ENCODE measurements around the gene LYSET.
"Not testable (repeated sequence)": the region's sequence is repeated elsewhere in the genome, so short reads cannot be mapped to it uniquely, and the experiment has no call there.

Gene LYSET, protein sequence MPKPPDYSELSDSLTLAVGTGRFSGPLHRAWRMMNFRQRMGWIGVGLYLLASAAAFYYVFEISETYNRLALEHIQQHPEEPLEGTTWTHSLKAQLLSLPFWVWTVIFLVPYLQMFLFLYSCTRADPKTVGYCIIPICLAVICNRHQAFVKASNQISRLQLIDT

GRCh38 chr14:93184391-93185348, at the start of gene LYSET, which contains the start of gene MOAP1:
Gene LYSET, plus strand, starts transcription at chr14:93185317. Its CDS starts 89 bp downstream, at chr14:93185406.
Gene MOAP1, minus strand, starts transcription at chr14:93184897. Its CDS starts 655 bp downstream, at chr14:93184242.
- peaks cover 58% of the 10 kb centered on the region for H3K36me3 Mint-ChIP-seq (ENCODE audit: low read depth)
- no peaks in the 10 kb centered on the region for H3K27me3 Mint-ChIP-seq
- H3K4me1 Mint-ChIP-seq (ENCODE audit: low read depth), result peaks cover 52% of the 10 kb centered on the region
- peak within 1 kb of the TSS; percentile 92 for H3K4me3 Mint-ChIP-seq
- no peaks in the 10 kb centered on the region for H3K9me3 Mint-ChIP-seq
- peak within 1 kb of the TSS; percentile 94 for H3K27ac Mint-ChIP-seq
- peak; percentile 92 for DNase-seq

DNA sequence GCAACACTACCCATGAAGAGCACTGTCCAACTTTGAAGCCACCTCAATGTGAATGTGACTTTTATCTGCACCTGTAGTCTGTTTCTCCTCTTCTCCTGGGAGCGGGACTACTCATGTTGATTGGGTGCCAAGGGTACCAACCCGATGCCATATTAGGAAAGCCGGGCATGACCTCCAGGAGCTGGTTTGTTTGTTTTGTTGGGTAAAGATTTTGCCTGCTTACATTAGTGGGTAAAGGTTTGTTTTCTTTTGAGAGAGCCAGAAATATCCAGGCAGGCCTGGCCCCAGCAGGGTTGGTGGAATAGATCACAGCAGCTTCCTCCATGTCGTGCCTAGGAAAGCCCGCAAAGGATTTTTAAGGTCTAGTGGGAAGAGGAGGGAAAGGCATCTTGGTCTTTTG, 49.7 kb upstream of the LYSET start:
- no peak for DNase-seq
- Mint-ChIP-seq H3K36me3 (ENCODE audit: low read depth) (no peaks in the 10 kb centered on the region), H3K27ac (no peak overlapping the region), H3K4me1 (ENCODE audit: low read depth) (peaks cover 4% of the 10 kb centered on the region), H3K4me3 (no peak overlapping the region), H3K27me3 (no peaks in the 10 kb centered on the region), H3K9me3 (no peaks in the 10 kb centered on the region)

GRCh38 chr14:93136009-93136408, 49.1 kb upstream of the LYSET start:
- H3K36me3 Mint-ChIP-seq (ENCODE audit: low read depth), result no peaks in the 10 kb centered on the region
- peaks cover 4% of the 10 kb centered on the region for H3K4me1 Mint-ChIP-seq (ENCODE audit: low read depth)
- no peak for DNase-seq
- no peaks in the 10 kb centered on the region for H3K27me3 Mint-ChIP-seq
- no peaks in the 10 kb centered on the region for H3K9me3 Mint-ChIP-seq
- H3K27ac Mint-ChIP-seq, result no peak overlapping the region
- H3K4me3 Mint-ChIP-seq, result no peak overlapping the region

- H3K4me1 Mint-ChIP-seq (ENCODE audit: low read depth); H3K9me3 Mint-ChIP-seq; DNase-seq; H3K36me3 Mint-ChIP-seq (ENCODE audit: low read depth); H3K4me3 Mint-ChIP-seq; H3K27ac Mint-ChIP-seq; H3K27me3 Mint-ChIP-seq: not testable (repeated sequence)
Measured at GRCh38 chr14:93136508-93136907, 48.6 kb upstream of the LYSET start.

DNA sequence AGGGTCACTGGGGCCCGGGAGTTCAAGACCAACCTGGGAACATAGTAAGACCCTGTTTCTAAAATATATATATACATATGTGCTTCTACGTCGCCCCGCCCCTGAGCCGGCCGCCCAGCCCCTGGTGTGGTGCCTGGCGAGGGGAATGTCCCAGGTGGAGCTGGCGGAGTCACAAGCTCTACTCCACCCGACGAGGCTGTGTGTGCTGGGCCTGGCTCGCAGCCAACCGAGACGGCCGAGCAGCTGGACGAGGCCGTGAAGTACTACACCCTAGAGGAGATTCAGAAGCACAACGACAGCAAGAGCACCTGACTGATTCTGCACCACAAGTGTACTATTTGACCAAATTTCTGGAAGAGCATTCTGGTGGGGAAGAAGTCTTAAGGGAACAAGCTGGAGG, 47.3 kb upstream of the LYSET start:
- H3K27ac Mint-ChIP-seq, result no peak overlapping the region
- no peak for DNase-seq
- no peaks in the 10 kb centered on the region for H3K27me3 Mint-ChIP-seq
- no peaks in the 10 kb centered on the region for H3K9me3 Mint-ChIP-seq
- H3K36me3 Mint-ChIP-seq (ENCODE audit: low read depth), result no peaks in the 10 kb centered on the region
- no peak overlapping the region for H3K4me3 Mint-ChIP-seq
- peaks cover 4% of the 10 kb centered on the region for H3K4me1 Mint-ChIP-seq (ENCODE audit: low read depth)

- no peaks in the 10 kb centered on the region for H3K9me3 Mint-ChIP-seq
- H3K27ac Mint-ChIP-seq, result no peak overlapping the region
- peaks cover 8% of the 10 kb centered on the region for H3K4me1 Mint-ChIP-seq (ENCODE audit: low read depth)
- no peaks in the 10 kb centered on the region for H3K36me3 Mint-ChIP-seq (ENCODE audit: low read depth)
- DNase-seq, result no peak
- H3K27me3 Mint-ChIP-seq, result no peaks in the 10 kb centered on the region
- H3K4me3 Mint-ChIP-seq, result no peak overlapping the region
Measured at GRCh38 chr14:93142854-93143652, 42.1 kb upstream of the LYSET start.

DNA sequence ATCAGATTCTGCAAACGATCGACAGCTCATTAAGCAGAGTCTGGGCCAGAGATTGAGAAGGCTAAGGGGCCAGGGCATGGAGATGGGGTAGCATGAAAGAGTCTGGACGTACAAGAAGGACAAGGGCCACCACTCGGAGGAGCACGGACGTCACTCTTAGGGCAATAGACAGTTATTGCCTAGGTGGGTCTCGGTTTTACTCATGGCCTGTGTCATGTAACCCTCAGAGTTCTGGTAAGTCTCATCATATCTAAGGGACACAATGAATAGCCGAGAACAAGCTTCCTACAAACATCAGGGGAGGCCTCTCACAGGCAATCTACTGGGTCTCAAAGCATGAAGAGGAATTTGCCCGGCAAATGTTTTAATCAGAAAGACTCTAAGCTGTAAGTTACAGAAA, 39.0 kb upstream of the LYSET start:
- Mint-ChIP-seq H3K36me3 (ENCODE audit: low read depth) (no peaks in the 10 kb centered on the region), H3K27me3 (no peaks in the 10 kb centered on the region), H3K27ac (peak overlapping the region; percentile 83), H3K4me3 (no peak overlapping the region), H3K4me1 (ENCODE audit: low read depth) (peaks cover 9% of the 10 kb centered on the region), H3K9me3 (no peaks in the 10 kb centered on the region)
- DNase-seq, result no peak

DNA sequence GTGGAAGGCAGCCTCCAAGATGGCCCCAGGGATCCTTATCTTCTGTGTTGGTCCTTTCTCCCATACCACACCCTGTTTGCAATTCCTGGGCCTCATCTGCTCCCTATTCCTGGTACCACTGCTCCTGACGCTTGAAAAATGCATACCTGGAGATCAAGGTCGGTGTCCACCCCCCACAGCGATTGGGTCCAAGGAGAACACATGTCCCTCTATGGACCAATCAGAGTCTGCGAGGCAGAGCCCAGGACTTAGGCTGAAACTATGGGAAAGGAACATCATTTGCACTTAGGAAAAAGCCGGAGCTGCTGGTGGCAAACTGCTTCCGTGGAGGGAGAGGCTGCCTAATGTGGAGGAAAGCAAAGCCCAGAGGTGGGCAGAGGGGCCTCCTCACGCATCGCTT, 36.1 kb upstream of the LYSET start:
- H3K36me3 Mint-ChIP-seq (ENCODE audit: low read depth), result no peaks in the 10 kb centered on the region
- no peaks in the 10 kb centered on the region for H3K27me3 Mint-ChIP-seq
- DNase-seq, result no peak
- H3K27ac Mint-ChIP-seq, result no peak overlapping the region
- H3K4me3 Mint-ChIP-seq, result no peak overlapping the region
- H3K9me3 Mint-ChIP-seq, result no peaks in the 10 kb centered on the region
- H3K4me1 Mint-ChIP-seq (ENCODE audit: low read depth), result peaks cover 12% of the 10 kb centered on the region

GRCh38 chr14:93150227-93151208, 34.6 kb upstream of the LYSET start:
- Mint-ChIP-seq H3K4me1 (ENCODE audit: low read depth) (peaks cover 12% of the 10 kb centered on the region), H3K4me3 (no peak overlapping the region), H3K9me3 (no peaks in the 10 kb centered on the region), H3K27ac (no peak overlapping the region), H3K27me3 (no peaks in the 10 kb centered on the region), H3K36me3 (ENCODE audit: low read depth) (no peaks in the 10 kb centered on the region)
- no peak for DNase-seq

- H3K27me3 Mint-ChIP-seq, result no peaks in the 10 kb centered on the region
- peaks cover 7% of the 10 kb centered on the region for H3K4me1 Mint-ChIP-seq (ENCODE audit: low read depth)
- no peaks in the 10 kb centered on the region for H3K9me3 Mint-ChIP-seq
- no peak for DNase-seq
- H3K4me3 Mint-ChIP-seq, result no peak overlapping the region
- H3K27ac Mint-ChIP-seq, result no peak overlapping the region
- no peaks in the 10 kb centered on the region for H3K36me3 Mint-ChIP-seq (ENCODE audit: low read depth)
Measured at GRCh38 chr14:93153121-93153520, 32.0 kb upstream of the LYSET start.

- Mint-ChIP-seq H3K4me1 (ENCODE audit: low read depth) (peaks cover 2% of the 10 kb centered on the region), H3K9me3 (no peaks in the 10 kb centered on the region), H3K36me3 (ENCODE audit: low read depth) (no peaks in the 10 kb centered on the region), H3K27me3 (no peaks in the 10 kb centered on the region), H3K4me3 (no peak overlapping the region), H3K27ac (no peak overlapping the region)
- no peak for DNase-seq
Measured at GRCh38 chr14:93155667-93156066, 29.4 kb upstream of the LYSET start.

- Mint-ChIP-seq H3K4me3 (no peak overlapping the region), H3K27me3 (no peaks in the 10 kb centered on the region), H3K36me3 (ENCODE audit: low read depth) (no peaks in the 10 kb centered on the region), H3K9me3 (no peaks in the 10 kb centered on the region), H3K4me1 (ENCODE audit: low read depth) (no peaks in the 10 kb centered on the region), H3K27ac (no peak overlapping the region)
- no peak for DNase-seq
Measured at GRCh38 chr14:93156693-93157369, 28.3 kb upstream of the LYSET start.

DNA sequence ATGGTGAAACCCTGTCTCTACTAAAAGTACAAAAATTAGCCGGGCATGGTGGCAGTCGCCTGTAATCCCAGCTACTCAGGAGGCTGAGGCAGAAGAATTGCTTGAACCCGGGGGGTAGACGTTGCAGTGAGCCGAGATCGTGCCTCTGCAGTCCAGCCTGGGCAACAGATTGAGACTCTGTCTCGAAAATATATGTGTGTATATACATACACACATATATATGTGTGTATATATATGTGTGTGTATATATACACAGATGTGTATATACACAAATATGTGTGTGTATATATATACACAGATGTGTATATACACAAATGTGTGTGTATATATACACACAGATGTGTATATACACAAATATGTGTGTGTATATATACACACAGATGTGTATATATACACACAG, 26.8 kb upstream of the LYSET start:
- H3K36me3 Mint-ChIP-seq (ENCODE audit: low read depth); H3K27ac Mint-ChIP-seq; DNase-seq; H3K27me3 Mint-ChIP-seq; H3K4me3 Mint-ChIP-seq; H3K9me3 Mint-ChIP-seq; H3K4me1 Mint-ChIP-seq (ENCODE audit: low read depth): not testable (repeated sequence)
